ENCODE results near the gene PGAP2.

The PGAP2 gene

DNA sequence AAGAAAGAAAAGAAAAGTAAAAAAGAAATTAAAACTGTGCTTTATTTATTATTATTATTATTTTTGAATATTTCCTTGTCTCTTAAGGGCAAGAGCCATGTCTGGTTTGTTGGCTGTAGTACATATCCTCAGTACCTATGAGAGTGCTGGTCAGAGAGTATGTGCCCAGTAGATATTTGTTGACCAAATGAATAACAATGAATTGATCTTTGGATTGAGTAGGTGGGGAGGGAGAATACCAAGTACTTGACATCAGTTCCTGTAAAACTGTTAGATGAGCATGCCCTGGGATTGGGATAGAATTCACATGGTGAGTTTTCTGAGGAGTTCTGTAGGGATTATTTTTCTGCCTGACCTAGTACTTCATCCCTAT, 58.5 kb downstream of the PGAP2 start:
- Histone ChIP-seq H3K4me3 (ENCODE audit: insufficient read depth in 1 of 2, low read depth in 1 of 2, low read length in 2 of 2) (no peak overlapping the region), H2BK5ac (ENCODE audit: low read depth, low read length, poor library complexity, severe bottlenecking) (no peak overlapping the region), H3K4me2 (ENCODE audit: low read length, poor library complexity, severe bottlenecking) (no peak overlapping the region), H2BK120ac (ENCODE audit: low read depth, low read length) (peak overlapping the region; percentile 57), H3K4me1 (ENCODE audit: control insufficient read depth, insufficient read depth, low read depth, low read length) (peaks cover 10% of the 10 kb centered on the region), H4K8ac (ENCODE audit: low read length) (no peak overlapping the region), H3K9ac (ENCODE audit: low read length) (peak overlapping the region; percentile 51), H3K23ac (ENCODE audit: low read length in 2 of 2) (no peak overlapping the region), H2AFZ (ENCODE audit: low read depth, low read length) (no peak overlapping the region), H3K27me3 (ENCODE audit: control insufficient read depth in 1 of 2, insufficient read depth in 1 of 2, low read length in 2 of 2) (no peaks in the 10 kb centered on the region), H3K79me1 (replicated peaks; ENCODE audit: low read length, poor library complexity, severe bottlenecking) (peaks cover 22% of the 10 kb centered on the region), H3K27ac (ENCODE audit: low read length, poor library complexity, severe bottlenecking) (no peak overlapping the region), H4K91ac (ENCODE audit: low read length) (no peak overlapping the region), H3K9me3 (ENCODE audit: control insufficient read depth, low read length) (no peaks in the 10 kb centered on the region), H2BK15ac (ENCODE audit: low read depth, poor library complexity, severe bottlenecking) (no peak overlapping the region), H3K36me3 (ENCODE audit: control insufficient read depth in 1 of 2, insufficient read depth in 2 of 2, low read depth in 1 of 2, low read length in 2 of 2) (no peaks in the 10 kb centered on the region), H3K14ac (ENCODE audit: low read length in 2 of 2) (no peak overlapping the region), H2BK12ac (ENCODE audit: low read length in 2 of 2) (peak overlapping the region in 1 of 2 experiments; percentile 88), H3K18ac (ENCODE audit: low read depth in 1 of 2, low read length in 2 of 2) (no peak overlapping the region), H2AK5ac (ENCODE audit: low read length, severe bottlenecking) (peak overlapping the region; percentile 18), H3K4ac (ENCODE audit: low read depth in 1 of 2, low read length in 2 of 2) (no peak overlapping the region)
- no peak for DNase-seq

DNA sequence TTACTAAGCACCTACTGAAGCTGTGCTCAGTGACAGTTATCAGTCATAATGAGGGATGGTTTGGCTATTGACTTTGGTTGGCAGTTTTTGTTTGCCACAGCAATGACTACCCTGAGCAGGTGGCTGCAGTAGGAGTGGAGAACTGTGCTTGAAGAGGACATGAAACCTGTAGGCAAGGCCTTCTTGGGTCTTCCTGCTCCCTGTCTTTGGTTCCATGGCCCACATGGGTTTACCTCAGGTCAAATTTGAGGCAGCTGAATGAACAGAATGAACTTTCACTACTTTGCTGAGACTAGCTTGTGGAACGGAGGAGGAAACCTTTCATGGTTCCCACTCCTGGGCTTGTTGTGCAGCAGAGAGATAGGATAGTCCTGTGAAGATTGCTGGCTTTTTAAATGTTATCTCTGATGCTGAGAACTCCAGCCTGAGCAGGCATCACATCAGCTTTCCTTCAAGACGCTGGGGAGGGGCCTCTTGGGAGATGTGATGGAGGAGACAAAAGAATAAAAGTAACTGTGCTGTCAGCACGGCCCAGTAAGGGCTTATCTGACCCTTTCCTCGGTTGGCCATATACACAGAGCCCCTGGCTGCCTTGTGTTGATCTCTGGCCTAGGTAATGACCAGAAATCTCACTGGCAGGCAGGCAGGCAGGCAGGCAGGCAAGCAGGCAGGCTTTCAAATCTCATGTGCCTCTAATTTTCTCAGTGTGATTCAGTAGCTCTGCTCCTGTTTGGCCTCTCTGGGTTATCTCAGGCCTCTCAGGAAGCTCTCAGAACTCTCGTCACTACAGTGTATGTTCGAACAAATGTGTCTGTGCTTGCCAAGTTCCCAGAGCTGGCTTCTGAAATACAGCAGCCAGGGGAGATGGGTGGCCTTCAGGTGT, 59.1 kb downstream of the PGAP2 start:
- 38% methylated on average over 6 of the region's 6 CpGs for WGBS
- peaks cover 24% of the 10 kb centered on the region for H3K79me1 ChIP-seq (replicated peaks; ENCODE audit: low read length, poor library complexity, severe bottlenecking)
- H4K8ac ChIP-seq (ENCODE audit: low read length), result peak overlapping the region; percentile 69
- no peak overlapping the region for H3K4me2 ChIP-seq (ENCODE audit: low read length, poor library complexity, severe bottlenecking)
- H2AFZ ChIP-seq (ENCODE audit: low read depth, low read length), result no peak overlapping the region
- H2BK15ac ChIP-seq (ENCODE audit: low read depth, poor library complexity, severe bottlenecking), result peak overlapping the region; percentile 30
- H3K9me3 ChIP-seq (ENCODE audit: control insufficient read depth, low read length), result no peaks in the 10 kb centered on the region
- H3K4me1 ChIP-seq (ENCODE audit: control insufficient read depth, insufficient read depth, low read depth, low read length), result peaks cover 10% of the 10 kb centered on the region
- no peaks in the 10 kb centered on the region for H3K27me3 ChIP-seq (ENCODE audit: control insufficient read depth in 1 of 2, insufficient read depth in 1 of 2, low read length in 2 of 2)
- H4K91ac ChIP-seq (ENCODE audit: low read length), result peak overlapping the region; percentile 63
- H3K36me3 ChIP-seq (ENCODE audit: control insufficient read depth in 1 of 2, insufficient read depth in 2 of 2, low read depth in 1 of 2, low read length in 2 of 2), result peaks cover 0 to 3% of the 10 kb centered on the region in 2 experiments
- H3K14ac ChIP-seq (ENCODE audit: low read length in 2 of 2), result peak overlapping the region in 1 of 2 experiments; percentile 9
- H3K23ac ChIP-seq (ENCODE audit: low read length in 2 of 2), result no peak overlapping the region
- H3K9ac ChIP-seq (ENCODE audit: low read length), result peak overlapping the region; percentile 51
- peak overlapping the region in 1 of 2 experiments; percentile 52 for H3K18ac ChIP-seq (ENCODE audit: low read depth in 1 of 2, low read length in 2 of 2)
- H2BK12ac ChIP-seq (ENCODE audit: low read length in 2 of 2), result peak overlapping the region in 1 of 2 experiments; percentile 88
- H3K4me3 ChIP-seq (ENCODE audit: insufficient read depth in 1 of 2, low read depth in 1 of 2, low read length in 2 of 2), result no peak overlapping the region
- H2AK5ac ChIP-seq (ENCODE audit: low read length, severe bottlenecking), result peak overlapping the region; percentile 27
- H2BK5ac ChIP-seq (ENCODE audit: low read depth, low read length, poor library complexity, severe bottlenecking), result no peak overlapping the region
- peak overlapping the region; percentile 57 for H2BK120ac ChIP-seq (ENCODE audit: low read depth, low read length)
- peak overlapping the region; percentile 43 to 59 for H3K4ac ChIP-seq (ENCODE audit: low read depth in 1 of 2, low read length in 2 of 2)
- no peak overlapping the region for H3K27ac ChIP-seq (ENCODE audit: low read length, poor library complexity, severe bottlenecking)
- DNase-seq, result no peak

DNA sequence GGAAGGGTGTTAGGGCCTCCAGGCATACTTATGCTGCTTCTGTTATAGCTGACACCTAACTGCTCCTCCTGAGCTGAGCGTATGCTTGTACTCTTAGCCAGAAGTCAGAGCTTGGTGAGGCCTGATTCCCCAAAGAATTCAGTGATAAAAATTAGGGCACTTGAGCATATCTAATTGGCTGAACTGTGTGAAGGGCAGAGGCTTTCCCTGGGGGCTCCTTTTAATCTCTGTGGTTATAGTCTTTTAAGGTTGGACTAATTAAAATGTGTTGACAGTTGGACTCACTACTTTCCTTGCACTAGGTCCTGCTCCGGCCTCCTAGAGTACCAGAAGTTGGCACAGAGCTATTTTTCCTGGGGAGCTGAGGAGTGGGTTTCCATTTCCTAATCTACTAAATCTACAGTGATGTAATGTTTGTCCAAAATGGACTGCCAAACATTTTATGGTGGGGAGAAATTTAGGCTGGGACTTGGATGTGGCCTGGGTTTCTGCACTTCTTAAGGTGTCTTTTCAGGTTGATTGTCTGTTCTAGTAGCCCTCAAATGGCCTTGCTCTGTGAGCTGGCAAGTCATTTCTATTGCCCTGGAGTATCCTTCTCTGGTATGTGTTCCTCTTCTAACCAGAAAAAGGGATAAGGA, 65.5 kb downstream of the PGAP2 start:
- H2BK15ac ChIP-seq (ENCODE audit: low read depth, poor library complexity, severe bottlenecking), result no peak overlapping the region
- no peak overlapping the region for H3K4me3 ChIP-seq (ENCODE audit: insufficient read depth in 1 of 2, low read depth in 1 of 2, low read length in 2 of 2)
- H3K4me2 ChIP-seq (ENCODE audit: low read length, poor library complexity, severe bottlenecking), result no peak overlapping the region
- peaks cover 26% of the 10 kb centered on the region for H3K79me1 ChIP-seq (replicated peaks; ENCODE audit: low read length, poor library complexity, severe bottlenecking)
- H3K4me1 ChIP-seq (ENCODE audit: control insufficient read depth, insufficient read depth, low read depth, low read length), result peaks cover 9% of the 10 kb centered on the region
- WGBS, result 100% methylated on average over 2 of the region's 2 CpGs
- H3K4ac ChIP-seq (ENCODE audit: low read depth in 1 of 2, low read length in 2 of 2), result no peak overlapping the region
- H3K14ac ChIP-seq (ENCODE audit: low read length in 2 of 2), result no peak overlapping the region
- no peak overlapping the region for H3K18ac ChIP-seq (ENCODE audit: low read depth in 1 of 2, low read length in 2 of 2)
- no peak overlapping the region for H3K9ac ChIP-seq (ENCODE audit: low read length)
- no peak overlapping the region for H3K27ac ChIP-seq (ENCODE audit: low read length, poor library complexity, severe bottlenecking)
- no peak overlapping the region for H3K23ac ChIP-seq (ENCODE audit: low read length in 2 of 2)
- H2AK5ac ChIP-seq (ENCODE audit: low read length, severe bottlenecking), result no peak overlapping the region
- no peak overlapping the region for H2BK120ac ChIP-seq (ENCODE audit: low read depth, low read length)
- no peak for DNase-seq
- peaks cover 0 to 3% of the 10 kb centered on the region in 2 experiments for H3K36me3 ChIP-seq (ENCODE audit: control insufficient read depth in 1 of 2, insufficient read depth in 2 of 2, low read depth in 1 of 2, low read length in 2 of 2)
- H3K9me3 ChIP-seq (ENCODE audit: control insufficient read depth, low read length), result no peaks in the 10 kb centered on the region
- no peak overlapping the region for H4K91ac ChIP-seq (ENCODE audit: low read length)
- no peak overlapping the region for H2AFZ ChIP-seq (ENCODE audit: low read depth, low read length)
- no peak overlapping the region for H2BK12ac ChIP-seq (ENCODE audit: low read length in 2 of 2)
- H3K27me3 ChIP-seq (ENCODE audit: control insufficient read depth in 1 of 2, insufficient read depth in 1 of 2, low read length in 2 of 2), result no peaks in the 10 kb centered on the region
- H2BK5ac ChIP-seq (ENCODE audit: low read depth, low read length, poor library complexity, severe bottlenecking), result no peak overlapping the region
- no peak overlapping the region for H4K8ac ChIP-seq (ENCODE audit: low read length)
